Activated CD8-positive, alpha-beta memory T cell treated with anti-CD3 and anti-CD28 coated beads, Interleukin-2, amount 50 U/mL, for 48 hours (primary cell): Measurements from ENCODE around the gene KPNA4.
A peak's percentile ranks its signal among the peaks of the same experiment; 100 is the strongest.
"Not testable (repeated sequence)": the region's sequence is repeated elsewhere in the genome, so short reads cannot be mapped to it uniquely, and the experiment has no call there.

ENCODE experiments used
- DNase-seq: peaks from one replicate; pipeline ENCODE4 v3.0.0-alpha.2; 2020

KPNA4 gene

DNA sequence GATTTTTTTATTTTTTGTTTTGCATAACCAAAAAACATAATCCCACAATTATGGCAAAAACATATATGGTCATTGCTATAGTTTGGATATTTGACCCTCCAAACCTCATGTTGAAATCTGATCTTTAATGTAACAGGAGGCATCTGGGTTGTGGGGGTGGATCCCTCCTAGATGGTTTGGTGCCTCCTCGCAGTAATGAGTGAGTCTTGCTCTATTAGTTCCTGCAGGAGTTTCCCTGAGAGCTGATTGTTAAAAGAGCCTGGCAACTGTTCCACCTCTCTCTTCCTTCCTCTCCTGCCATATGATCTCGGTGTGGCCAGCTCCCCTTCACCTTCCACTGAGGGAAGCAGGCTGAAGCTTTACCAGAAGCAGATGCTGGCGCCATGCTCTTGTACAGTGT is 82.6 kb downstream of the KPNA4 start:
- DNase-seq: no peak

- DNase-seq: no peak
Observed at GRCh38 chr3:160481856-160482255, 83.5 kb downstream of the KPNA4 start.

DNA sequence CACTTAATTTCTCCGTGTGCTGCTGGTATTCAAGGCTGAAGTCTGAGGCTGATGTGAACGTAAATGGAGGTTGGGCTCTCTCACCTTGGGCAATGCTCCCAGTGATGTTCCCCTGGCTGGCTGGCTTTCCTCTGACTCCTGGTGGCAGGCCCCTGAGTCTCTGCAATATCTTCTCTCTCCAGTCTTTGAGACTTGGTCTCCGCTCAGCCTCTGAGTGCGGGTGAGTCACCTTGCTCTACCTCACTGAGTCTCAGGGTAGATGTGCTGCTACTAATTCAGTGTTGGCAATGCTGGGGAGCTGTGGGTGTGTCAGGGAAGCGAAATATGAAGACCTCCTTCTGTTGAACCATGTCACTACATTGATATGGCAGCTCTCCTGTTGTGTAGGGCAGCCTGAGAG is 84.4 kb downstream of the KPNA4 start:
- no peak for DNase-seq

- DNase-seq: no peak
Observed at GRCh38 chr3:160479376-160479775, 86.0 kb downstream of the KPNA4 start.

GRCh38 chr3:160478338-160478737 is 87.0 kb downstream of the KPNA4 start:
- DNase-seq: no peak

- DNase-seq: no peak
Observed at GRCh38 chr3:160477750-160478149, 87.6 kb downstream of the KPNA4 start.

DNA sequence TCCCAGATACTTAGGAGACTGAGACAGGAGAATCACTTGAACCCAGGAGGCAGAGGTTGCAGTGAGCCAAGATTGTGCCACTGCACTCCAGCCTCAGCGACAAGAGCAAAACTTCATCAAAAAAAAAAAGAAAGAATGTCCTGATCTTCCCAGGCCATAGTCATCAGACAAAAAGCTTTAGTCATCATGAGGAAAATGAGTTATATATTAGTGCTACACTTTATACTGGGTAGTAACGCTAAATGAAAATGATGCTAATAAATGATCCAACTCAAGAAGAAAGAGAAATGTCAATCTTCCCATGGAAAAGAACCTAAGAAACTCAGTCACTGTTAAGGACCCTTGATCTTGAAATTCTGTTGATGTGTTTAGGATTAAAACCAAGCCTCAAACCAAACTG is 89.5 kb downstream of the KPNA4 start:
- DNase-seq: no peak

DNA sequence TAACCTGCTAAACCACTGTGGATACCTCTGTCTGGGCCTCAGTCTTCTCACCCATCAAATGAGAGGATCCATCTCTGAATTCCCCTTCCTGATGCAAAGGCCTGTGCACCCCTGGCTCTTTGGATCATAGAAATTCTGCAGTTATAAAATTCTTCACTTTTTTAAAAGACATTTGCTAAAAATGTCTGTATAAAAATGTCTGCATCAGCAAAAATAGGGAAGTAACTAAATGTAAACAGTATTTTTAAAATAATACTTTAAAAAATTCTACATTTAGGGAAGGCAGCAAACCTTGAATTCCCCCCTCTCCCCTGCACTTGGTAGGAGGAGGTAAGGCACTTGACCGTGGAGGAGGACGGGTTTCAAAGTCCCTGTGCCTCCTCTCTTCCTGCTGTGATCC is 90.2 kb downstream of the KPNA4 start:
- no peak for DNase-seq

GRCh38 chr3:160474416-160474838 is 90.9 kb downstream of the KPNA4 start:
- no peak for DNase-seq

GRCh38 chr3:160473978-160474377 is 91.4 kb downstream of the KPNA4 start:
- no peak for DNase-seq

DNA sequence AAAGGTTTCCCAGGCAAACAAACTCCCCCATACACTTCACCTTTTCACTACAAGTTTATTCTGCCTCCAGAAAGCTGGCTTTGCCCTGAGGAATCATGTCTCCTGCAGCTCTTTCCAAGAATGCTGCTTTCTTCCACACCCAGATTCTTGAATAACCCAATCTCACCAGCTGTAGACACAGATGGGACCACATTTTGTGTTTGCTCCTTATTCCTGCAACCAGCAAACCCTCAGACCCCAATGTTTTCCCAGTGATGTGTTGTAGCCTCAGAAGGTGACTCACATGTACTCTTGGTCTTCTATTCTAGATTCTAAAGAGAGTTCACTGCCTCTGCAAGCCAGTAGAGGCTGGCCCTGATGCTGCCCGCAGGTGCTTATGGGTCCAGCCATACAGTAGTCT is 92.2 kb downstream of the KPNA4 start:
- no peak for DNase-seq

DNA sequence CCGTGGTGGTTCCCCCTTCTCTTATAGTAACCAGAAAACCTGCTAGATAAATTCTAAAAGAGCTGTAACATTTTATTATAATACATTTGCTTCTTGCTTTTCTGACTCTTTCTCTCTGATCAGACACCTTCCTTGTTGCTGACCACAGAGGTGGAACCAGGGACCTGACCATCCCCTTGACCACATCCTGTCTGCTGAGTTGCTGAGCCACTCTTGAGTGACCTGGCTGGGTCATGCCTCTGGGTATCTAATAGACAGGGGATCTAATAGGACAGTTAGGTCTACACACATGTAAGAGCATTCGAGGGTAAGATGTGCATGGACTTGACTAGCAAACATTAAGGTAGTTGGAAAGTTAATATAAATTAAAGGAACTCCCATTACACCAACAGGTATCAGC is 93.0 kb downstream of the KPNA4 start:
- no peak for DNase-seq

- DNase-seq: no peak
Observed at GRCh38 chr3:160471892-160472291, 93.5 kb downstream of the KPNA4 start.

DNA sequence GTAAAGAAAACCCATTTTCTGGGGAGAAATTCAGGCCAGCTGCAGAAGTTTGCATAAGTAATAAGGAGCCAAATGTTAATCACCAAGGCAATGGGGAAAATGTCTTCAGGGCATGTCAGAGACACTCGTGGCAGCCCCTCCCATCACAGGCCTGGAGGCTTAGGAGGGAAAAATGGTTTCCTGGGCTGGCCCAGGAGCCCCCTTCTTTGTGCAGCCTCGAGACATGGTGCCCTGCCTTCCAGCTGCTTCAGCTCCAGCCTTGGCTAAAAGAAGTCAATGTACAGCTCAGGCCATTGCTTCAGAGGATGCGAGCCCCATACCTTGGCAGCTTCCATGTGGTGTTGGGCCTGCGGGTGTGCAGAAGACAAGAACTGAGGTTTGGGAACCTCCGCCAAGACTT is 95.2 kb downstream of the KPNA4 start:
- DNase-seq: no peak

DNA sequence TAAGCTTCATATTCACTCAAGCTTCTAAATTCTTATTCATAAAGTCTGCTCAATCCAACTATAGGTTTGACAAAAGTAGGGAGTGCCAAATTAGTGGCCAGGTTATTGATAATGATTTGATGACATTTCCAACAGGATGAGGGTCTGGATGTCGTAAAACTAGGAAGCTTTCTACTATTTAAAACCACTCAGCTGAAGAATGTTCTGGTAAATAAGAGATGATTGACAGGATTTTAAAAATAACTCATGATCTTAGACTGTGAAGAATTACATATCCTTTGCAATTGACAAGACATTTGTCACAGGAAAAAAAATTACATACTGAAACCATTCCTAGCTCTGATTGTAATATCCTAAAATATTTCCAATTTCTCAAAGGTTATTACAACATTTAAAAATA is 100.4 kb downstream of the KPNA4 start:
- no peak for DNase-seq

DNA sequence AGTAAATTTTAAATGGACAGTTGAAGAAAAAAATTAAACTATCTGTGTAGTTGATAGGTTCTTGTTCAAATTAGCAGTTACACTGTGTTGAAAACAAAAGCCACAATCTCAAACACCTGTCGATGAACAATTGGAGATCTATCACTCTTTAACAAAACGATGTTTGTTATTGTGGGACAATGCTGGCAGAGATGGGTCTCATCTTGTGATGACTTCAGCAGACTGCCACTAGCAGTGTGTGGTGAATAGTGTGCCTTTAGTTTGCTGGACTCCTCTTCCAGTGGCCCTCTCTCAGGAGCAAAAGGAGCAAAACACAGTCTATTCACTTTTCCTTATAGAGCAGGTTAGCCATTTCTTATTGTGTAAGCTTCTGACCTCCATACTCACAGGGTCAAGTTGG is 101.0 kb downstream of the KPNA4 start:
- no peak for DNase-seq

DNA sequence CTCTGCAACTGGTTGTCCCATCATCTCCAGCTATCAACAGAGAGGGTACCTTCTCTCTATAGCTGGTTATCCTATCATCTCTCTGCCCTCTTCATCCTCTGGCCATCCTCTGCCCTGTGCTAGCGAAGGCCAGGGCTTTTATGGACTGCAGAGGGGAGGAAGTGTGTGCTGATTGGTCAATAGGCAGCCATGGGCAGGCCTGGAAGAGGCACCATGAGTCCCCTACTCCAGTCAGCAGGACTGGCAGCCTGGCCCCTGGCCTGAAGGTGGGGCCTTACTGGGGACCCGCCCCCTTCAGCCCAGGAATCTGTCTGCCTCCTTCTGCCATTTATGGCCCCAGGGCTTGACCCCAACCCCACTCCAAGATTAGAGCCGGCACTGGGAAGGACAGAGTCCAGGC is 105.3 kb downstream of the KPNA4 start:
- DNase-seq: no peak

- no peak for DNase-seq
Observed at GRCh38 chr3:160459450-160459970, 105.9 kb downstream of the KPNA4 start.

DNA sequence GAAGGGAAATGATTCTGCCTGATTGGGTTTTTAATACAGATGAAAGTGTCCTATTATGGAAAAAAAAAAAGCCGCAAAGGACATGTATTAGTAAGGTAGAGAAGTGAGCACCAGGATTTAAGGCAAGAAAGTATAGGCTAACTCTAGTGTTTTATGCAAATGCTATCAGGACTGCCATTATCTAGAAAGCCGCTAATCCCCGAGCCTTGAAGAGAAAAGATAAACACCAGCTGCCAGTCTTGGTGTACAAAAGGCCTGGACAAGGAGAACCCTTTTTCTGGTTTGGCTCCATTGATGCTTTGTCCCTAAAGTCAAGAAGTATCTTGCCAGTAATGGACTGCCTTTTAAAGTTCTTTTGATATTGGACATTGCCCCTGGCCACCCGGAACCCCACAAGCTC is 107.2 kb downstream of the KPNA4 start:
- DNase-seq: no peak

GRCh38 chr3:160455846-160456245 is 109.5 kb downstream of the KPNA4 start:
- no peak for DNase-seq

DNA sequence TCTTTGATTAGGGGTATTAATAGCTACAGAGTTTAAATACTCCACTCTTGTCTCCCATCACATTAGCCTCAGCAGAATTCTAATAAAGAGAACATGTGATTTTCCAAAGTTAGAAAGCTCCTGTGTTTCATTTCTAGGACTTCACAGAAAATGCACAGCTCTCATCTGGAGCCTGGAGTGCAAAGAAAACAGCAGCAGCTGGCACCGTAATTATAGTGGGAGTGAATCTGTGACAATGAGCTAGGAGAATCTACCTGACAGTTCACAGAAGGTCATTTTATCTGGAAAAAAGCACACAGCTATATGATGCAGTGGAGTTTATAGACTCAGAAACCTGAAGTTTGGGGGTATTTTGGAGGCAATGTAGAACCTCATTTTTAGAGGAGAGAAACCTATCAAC is 110.4 kb downstream of the KPNA4 start:
- no peak for DNase-seq

DNA sequence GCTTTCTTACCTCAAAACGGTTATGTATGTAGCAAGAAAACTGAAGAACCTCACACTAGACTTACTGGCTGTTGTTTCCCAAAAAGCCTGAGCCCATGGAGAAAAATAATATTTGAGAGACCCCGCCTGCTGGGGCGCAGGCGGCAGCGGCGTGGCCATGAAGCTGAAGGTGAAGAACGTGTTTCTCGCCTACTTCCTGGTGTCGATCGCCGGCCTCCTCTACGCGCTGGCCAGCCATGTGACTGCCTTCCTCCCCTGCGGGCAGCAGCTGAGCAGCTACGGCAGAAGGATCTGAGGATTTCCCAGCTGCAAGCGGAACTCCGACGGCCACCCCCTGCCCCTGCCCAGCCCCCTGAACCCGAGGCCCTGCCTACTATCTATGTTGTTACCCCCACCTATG is 113.1 kb downstream of the KPNA4 start:
- not testable (repeated sequence) for DNase-seq

- DNase-seq: no peak
Observed at GRCh38 chr3:160451602-160452001, 113.8 kb downstream of the KPNA4 start.

- DNase-seq: no peak
Observed at GRCh38 chr3:160450846-160451245, 114.5 kb downstream of the KPNA4 start.

- DNase-seq: peak; percentile 95
Observed at GRCh38 chr3:160449636-160450598, 115.5 kb downstream of the KPNA4 start, which contains the start of gene TRIM59. TSS of gene TRIM59 (minus strand) at chr3:160449786. CDS start at chr3:160439183, 10,603 bp downstream.
